ENCODE results near the gene MINDY1.

Gene MINDY1

DNA sequence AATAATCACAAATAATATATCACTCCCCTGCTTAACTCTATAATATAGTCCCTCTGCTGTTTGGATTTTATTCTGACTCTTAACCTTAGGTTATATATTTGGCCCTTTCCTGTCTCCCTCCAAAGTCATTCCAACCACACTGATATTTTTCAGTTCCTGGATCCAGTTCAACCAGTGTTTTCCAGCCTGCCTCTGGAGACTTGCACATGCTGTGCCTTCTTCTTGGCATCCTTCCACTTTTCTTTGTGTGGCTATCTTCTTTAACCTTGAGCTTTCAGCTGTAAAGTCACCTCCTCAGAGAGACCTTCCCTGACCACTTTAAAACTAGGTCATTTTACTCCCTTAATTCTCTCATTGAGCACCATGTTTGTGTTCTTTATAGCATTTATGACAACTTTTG lies 51.4 kb downstream of the MINDY1 start:
- in situ Hi-C loops (cut with HindIII; ENCODE audit: low pct_ligation_motif_present, low sequenced_read_pairs), result no loop called here
- peaks cover 42% of the 10 kb centered on the region for H3K36me3 ChIP-seq (replicated peaks)
- DNase-seq, result no peak

DNA sequence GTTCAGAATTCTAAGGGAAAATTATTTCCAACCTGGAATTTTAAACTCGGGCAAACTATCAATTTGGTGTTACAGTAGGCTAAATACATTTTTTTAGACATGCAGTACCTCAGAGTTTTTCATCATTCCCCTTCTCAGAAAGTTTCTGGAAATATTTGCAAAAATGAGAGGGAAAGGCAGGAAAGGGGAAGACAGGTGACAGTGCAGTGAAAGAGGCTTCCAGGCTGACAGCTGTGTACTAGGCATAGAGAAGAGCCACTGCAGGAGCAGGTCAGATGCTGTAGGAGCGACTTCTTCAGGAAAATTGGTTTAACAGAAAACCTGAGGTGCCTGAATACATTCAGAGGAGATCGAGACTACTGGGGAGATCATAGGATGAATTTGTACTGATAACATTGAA lies 52.0 kb downstream of the MINDY1 start:
- Histone ChIP-seq H3K27me3 (replicated peaks) (no peaks in the 10 kb centered on the region), H3K4me3 (ENCODE audit: low read depth, low read length) (no peak overlapping the region), H3K27ac (no peak overlapping the region), H3K36me3 (replicated peaks) (peaks cover 41% of the 10 kb centered on the region)
- in situ Hi-C loops (cut with HindIII; ENCODE audit: low pct_ligation_motif_present, low sequenced_read_pairs), result no loop called here
- TF ChIP-seq, protein P1, sequence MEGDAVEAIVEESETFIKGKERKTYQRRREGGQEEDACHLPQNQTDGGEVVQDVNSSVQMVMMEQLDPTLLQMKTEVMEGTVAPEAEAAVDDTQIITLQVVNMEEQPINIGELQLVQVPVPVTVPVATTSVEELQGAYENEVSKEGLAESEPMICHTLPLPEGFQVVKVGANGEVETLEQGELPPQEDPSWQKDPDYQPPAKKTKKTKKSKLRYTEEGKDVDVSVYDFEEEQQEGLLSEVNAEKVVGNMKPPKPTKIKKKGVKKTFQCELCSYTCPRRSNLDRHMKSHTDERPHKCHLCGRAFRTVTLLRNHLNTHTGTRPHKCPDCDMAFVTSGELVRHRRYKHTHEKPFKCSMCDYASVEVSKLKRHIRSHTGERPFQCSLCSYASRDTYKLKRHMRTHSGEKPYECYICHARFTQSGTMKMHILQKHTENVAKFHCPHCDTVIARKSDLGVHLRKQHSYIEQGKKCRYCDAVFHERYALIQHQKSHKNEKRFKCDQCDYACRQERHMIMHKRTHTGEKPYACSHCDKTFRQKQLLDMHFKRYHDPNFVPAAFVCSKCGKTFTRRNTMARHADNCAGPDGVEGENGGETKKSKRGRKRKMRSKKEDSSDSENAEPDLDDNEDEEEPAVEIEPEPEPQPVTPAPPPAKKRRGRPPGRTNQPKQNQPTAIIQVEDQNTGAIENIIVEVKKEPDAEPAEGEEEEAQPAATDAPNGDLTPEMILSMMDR (IDR thresholded peaks at IDR 0.05; ENCODE audit: low read depth, low read length, missing control alignments), result no peak
- DNase-seq, result no peak

More for the DNA sequence above, 51.4 kb downstream of the MINDY1 start:
- Histone ChIP-seq H3K27me3 (replicated peaks) (no peaks in the 10 kb centered on the region), H3K4me3 (ENCODE audit: low read depth, low read length) (no peak overlapping the region), H3K27ac (no peak overlapping the region)
- TF ChIP-seq, protein P1 (IDR thresholded peaks at IDR 0.05; ENCODE audit: low read depth, low read length, missing control alignments), result no peak

Data from brain microvascular endothelial cell (primary cell).